Cardiac fibroblast (primary cell): Measurements from ENCODE around the gene MIP.
"Not testable (repeated sequence)": the region's sequence is repeated elsewhere in the genome, so short reads cannot be mapped to it uniquely, and the experiment has no call there.

Experiments
- DNase-seq, 2 donors: peaks; one replicate each; pipeline versions ENCODE4 v3.0.0 to v3.0.0-alpha.2; 2010; ENCODE audit warnings: low read depth in 2 of 2
- H3K4me3 ChIP-seq, 2 donors: replicated peaks in 1 of 2; 1 replicate in 1 of 2; 2 replicates in 1 of 2; pipeline ENCODE4 v1.5.1; 2011; ENCODE audit warnings: low read depth in 2 of 2, low read length in 2 of 2, mild to moderate bottlenecking in 2 of 2, moderate library complexity in 1 of 2
- TF ChIP-seq, protein P1 (sequence below): IDR thresholded peaks from one replicate; pipeline ENCODE4 v1.5.1; 2011; ENCODE audit warnings: low read depth, mild to moderate bottlenecking, low read length, inconsistent platforms

The MIP gene

DNA sequence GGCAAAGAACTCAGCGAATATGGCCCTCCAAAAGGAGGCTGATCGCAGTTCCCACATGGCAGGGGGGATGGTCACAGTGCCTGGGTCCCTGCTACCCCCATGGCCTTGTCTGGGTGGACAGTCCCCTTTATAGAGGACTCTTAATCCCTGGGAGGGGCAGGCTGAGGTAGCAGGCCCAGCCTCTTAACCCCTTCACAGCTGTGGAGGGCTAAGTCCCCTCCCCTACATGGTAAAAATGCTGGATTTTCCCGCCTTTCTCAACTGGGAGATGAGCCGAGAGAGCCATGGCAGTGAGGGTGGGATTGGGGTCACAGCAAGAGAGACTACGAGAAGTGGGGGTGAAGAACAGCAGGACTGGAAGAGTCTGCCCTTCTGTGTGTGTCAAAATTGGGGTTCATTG is at the start of gene MIP:
TSS of gene MIP (minus strand) at position 101 of the 400 bp plus-strand sequence. CDS start at position 57, 44 bp downstream.
- no peak for DNase-seq
- TF ChIP-seq, protein P1, sequence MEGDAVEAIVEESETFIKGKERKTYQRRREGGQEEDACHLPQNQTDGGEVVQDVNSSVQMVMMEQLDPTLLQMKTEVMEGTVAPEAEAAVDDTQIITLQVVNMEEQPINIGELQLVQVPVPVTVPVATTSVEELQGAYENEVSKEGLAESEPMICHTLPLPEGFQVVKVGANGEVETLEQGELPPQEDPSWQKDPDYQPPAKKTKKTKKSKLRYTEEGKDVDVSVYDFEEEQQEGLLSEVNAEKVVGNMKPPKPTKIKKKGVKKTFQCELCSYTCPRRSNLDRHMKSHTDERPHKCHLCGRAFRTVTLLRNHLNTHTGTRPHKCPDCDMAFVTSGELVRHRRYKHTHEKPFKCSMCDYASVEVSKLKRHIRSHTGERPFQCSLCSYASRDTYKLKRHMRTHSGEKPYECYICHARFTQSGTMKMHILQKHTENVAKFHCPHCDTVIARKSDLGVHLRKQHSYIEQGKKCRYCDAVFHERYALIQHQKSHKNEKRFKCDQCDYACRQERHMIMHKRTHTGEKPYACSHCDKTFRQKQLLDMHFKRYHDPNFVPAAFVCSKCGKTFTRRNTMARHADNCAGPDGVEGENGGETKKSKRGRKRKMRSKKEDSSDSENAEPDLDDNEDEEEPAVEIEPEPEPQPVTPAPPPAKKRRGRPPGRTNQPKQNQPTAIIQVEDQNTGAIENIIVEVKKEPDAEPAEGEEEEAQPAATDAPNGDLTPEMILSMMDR, result no peak
- no peak within 1 kb of the TSS for H3K4me3 ChIP-seq

DNA sequence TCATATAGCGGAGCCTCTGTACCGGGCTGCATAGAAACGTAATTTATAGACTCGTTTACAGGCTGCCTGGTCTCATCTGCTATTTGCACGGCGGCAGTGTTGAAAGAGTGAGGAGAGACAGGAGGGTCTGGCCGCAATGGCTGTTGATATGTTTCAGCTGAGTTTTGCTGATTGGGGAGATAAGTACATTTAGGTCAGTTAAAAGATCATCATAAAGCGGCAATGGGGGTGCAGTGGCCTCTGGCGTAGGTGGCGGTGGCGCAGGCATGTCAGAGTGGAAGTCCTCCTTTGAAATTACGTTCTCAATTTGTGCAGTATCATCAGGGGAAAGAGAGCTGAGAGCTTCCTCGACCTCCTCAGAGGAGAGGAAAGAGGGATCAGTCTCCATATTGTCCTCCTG is 45.4 kb upstream of the MIP start:
- not testable (repeated sequence) for DNase-seq, H3K4me3 ChIP-seq

DNA sequence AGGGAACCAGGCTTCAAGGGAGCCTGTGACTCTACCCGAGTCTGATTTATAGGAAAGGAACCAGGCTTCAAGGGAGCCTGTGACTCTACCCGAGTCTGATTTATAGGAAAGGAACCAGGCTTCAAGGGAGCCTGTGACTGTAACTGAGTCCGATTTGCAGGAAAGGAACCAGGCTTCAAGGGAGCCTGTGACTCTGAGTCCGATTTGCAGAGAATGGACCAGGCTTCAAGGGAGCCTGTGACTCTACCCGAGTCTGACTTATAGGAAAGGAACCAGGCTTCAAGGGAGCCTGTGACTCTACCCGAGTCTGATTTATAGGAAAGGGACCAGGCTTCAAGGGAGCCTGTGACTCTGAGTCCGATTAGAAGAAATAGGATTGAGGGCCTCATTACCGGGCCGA is 45.0 kb upstream of the MIP start:
- DNase-seq, H3K4me3 ChIP-seq: not testable (repeated sequence)

DNA sequence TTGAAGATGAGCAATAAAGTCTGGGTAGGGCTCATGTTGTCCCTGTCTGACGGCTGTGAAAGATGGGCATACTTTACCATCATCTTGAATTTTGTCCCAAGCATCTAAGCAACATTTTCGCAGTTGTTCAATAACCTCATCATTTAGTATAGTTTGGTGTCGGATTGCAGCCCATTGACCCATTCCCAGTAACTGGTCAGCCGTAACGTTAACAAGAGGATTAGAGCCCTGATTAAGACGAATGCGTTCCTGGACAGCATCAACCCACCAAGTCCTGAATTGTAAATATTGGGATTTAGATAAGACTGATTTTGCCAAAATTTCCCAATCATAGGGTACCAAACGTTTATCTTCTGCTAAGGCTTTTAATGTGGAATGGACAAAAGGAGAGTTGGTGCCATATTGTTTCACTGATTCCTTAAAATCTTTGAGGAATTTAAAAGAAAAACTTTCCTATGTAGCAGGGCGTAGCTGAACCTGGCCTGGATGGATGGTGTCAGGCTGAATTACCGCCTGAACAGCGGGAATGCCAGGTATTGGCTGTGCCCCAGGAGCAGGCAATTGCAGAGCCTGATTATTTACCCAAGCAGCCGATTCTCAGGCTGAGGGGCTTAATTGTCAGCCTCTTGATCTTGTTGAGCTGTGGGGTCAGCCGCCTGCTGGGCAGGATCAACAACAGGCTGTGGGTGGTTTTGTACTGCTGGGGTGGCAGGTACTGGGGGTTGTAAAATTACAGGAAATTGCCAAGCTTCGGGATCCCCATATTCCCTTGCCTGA is 43.9 kb upstream of the MIP start:
- H3K4me3 ChIP-seq, DNase-seq: not testable (repeated sequence)

DNA sequence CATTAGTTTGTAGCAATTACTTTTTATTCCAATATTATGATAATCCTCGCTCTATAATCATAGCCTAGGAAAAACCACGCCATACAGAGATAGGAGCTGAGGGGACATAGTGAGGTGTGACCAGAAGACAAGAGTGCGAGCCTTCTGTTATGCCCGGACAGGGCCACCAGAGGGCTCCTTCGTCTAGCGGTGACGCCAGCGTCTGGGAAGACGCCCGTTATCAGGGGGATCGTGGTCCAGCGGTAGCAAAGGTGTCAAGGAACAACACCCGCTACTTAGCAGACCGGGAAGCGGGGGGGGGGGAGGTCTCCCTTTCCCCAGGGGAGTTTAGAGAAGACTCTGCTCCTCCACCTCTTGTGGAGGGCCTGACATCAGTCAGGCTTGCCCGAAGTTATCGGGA is 42.2 kb upstream of the MIP start:
- DNase-seq, result peak; percentile 27 to 39

DNA sequence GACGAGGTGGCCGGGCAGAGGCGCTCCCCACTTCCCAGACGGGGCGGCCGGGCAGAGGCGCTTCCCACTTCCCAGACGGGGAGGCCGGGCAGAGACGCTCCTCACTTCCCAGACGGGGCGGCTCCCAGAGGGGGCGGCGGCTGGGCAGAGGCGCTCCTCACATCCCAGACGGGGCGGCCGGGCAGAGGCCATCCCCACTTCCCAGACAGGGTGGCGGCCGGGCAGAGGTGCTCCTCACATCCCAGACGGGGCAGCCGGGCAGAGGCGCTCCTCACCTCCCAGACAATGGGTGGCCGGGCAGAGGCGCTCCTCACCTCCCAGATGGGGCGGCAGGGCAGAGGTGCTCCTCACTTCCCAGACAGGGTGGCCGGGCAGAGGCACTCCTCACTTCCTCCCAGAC is 40.0 kb upstream of the MIP start:
- not testable (repeated sequence) for DNase-seq, H3K4me3 ChIP-seq

More for the DNA sequence above, 42.2 kb upstream of the MIP start:
- TF ChIP-seq, protein P1, result peak; percentile 39
- H3K4me3 ChIP-seq, result not testable (repeated sequence)

DNA sequence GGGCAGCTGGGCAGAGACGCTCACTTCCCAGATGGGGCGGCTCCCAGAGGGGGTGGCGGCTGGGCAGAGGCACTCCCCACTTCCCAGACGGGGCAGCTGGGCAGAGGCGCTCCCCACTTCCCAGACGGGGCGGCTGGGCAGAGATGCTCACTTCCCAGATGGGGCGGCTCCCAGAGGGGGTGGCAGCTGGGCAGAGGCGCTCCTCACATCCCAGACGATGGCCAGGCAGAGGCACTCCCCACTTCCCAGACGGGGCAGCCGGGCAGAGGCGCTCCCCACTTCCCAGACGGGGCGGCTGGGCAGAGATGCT is 39.6 kb upstream of the MIP start:
- not testable (repeated sequence) for DNase-seq, H3K4me3 ChIP-seq

DNA sequence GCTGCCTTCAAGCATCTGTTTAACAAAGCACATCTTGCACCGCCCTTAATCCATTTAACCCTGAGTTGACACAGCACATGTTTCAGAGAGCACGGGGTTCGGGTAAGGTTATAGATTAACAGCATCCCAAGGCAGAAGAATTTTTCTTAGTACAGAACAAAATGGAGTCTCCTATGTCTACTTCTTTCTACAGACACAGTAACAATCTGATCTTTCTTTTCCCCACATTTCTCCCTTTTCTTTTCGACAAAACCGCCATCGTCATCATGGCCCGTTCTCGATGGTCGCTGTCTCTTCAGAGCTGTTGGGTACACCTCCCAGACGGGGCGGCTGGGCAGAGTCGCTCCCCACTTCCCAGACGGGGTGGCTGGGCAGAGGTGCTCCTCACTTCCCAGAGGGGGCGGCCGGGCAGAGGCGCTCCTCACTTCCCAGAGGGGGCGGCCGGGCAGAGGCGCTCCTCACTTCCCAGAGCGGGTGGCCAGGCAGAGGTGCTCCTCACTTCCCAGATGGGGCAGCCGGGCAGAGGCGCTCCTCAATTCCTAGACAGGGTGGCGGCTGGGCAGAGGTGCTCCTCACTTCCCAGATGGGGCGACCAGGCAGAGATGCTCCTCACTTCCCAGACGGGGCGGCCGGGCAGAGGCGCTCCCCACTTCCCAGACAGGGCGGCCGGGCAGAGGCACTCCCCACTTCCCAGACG is 39.1 kb upstream of the MIP start:
- DNase-seq, H3K4me3 ChIP-seq: not testable (repeated sequence)

DNA sequence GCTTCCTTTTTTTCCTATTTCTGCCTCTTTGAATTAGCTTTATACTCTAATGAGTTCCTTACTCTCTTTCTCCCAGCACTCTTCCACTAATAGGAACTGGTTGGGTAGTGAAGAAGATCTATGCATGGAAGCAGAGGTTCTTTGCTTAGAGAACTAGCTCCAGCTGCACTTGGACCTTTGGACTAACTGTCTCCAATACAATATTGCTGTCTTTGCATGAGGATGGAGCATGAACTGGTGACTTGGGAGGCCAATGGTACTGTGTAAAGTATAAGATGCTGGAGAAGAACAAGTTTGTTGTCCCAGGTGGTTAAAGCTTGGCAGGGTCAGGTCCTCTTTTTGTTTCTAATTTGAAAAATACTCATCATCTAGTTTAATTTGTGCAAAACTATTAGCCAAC is 35.9 kb upstream of the MIP start:
- no peak overlapping the region for H3K4me3 ChIP-seq
- DNase-seq, result no peak
- TF ChIP-seq, protein P1, result no peak
